Measurements from ENCODE around the gene RNASEH2B.

RNASEH2B gene

DNA sequence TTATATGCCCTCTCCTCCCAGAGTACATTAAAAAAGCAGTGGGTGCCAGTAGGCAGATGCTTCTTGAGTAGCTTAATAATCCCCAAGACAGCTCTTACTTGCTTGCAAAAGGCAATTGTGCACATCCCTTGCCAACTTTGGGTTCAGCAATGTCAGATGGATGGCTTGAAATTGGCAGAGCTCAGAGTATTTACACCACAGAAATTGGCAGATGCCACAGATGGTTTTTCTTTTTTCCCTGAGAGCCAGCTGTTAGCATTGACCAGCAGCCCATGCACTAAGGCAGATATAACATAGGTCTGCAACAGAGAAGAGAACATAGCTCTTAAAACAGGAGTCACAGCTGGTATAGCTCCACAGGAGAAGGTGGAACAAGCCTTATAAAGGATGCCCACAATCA lies 18.4 kb upstream of the RNASEH2B start:
- no peak overlapping the region for H3K4me3 ChIP-seq (ENCODE audit: low read length)
- no peak for DNase-seq (ENCODE audit: low read depth)
- no peak for TF ChIP-seq CTCF (conservative IDR thresholded peaks at IDR 0.05; ENCODE audit: low read length)

DNA sequence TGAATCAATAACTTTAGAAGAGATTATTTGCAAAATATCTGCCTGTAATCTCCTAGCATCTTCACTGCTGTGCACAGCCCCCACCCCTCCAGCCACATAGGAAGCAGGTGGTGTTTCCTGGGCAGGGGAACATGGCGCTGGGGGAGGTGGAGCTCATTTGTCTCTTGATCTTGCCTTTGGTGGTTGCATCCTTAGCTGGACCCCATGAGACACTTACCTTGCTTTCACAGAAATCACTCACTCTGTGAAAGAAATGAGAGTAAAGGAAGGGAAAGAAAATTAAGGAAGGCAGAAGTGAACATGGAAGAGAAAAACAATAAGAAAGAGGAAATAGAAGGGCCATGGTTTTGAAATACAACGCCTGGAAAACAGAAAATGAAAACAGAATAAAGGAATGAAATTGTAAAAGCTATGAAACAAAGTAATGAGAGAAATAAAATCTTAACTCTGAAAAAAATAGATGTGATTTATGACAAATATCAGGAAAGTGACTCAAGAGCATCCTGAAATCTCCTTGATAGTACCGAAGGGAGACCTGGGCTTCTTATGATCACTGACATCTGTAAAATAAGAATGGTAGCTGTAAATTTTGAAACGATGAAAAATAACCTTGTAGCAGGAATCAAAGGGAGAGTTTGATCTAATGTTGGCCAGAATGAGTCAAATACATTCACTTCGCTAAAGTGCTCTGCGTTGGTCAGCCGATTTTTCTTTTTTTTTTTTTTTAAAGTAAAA lies 17.2 kb upstream of the RNASEH2B start:
- no peak overlapping the region for H3K4me3 ChIP-seq (ENCODE audit: low read length)
- no peak for DNase-seq (ENCODE audit: low read depth)
- TF ChIP-seq CTCF (conservative IDR thresholded peaks at IDR 0.05; ENCODE audit: low read length) = no peak

DNA sequence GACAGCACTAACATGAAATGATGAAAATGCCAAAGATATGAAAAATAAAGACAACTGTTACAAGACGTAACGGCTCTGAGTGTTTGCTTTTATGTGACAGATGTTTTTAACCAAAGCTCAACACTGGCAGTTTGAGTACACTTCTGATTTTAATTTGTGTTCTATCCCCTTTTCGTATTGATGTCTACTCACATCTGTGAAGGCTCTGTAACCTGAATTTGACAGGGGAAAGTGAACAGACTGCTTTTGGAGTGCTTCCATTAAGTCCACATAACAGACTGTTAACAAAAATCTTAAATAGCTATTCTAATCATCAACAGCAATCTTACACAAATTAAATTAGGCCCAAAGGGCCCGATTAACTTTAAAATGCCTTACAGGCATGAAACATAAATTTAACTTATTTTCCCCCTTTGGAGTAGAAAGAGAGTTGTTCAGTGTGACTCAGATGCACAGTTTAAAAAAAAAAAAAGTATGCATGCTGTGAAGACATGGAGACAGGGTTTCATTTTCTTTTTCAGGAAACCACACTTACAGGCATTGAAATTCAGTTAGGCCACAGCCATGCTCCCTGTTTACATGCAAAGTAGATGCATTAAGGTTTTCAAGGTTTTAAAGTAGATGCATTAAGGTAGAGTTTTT lies 16.3 kb upstream of the RNASEH2B start:
- no peak overlapping the region for H3K4me3 ChIP-seq (ENCODE audit: low read length)
- peak; percentile 52 for DNase-seq (ENCODE audit: low read depth)
- no peak for TF ChIP-seq CTCF (conservative IDR thresholded peaks at IDR 0.05; ENCODE audit: low read length)

DNA sequence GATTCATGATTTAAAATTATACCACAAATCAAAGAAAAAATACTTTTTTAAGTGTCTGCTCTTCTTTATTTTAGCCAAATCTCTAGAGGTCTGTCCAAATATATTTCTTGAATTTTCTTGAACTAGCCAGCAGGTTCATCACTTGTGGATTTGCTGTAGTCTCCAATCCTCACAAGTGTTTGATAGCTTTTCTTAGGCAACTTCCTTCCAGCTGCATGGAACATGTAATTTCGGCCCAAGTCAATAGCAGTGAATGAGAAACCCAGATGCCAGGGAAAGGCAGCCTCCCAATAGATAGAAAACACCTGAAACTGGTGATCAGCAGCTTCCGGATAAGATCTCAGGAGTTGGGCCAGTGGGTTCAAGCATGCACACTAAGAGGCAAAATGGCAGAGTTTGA lies 15.6 kb upstream of the RNASEH2B start:
- no peak overlapping the region for H3K4me3 ChIP-seq (ENCODE audit: low read length)
- no peak for DNase-seq (ENCODE audit: low read depth)
- TF ChIP-seq CTCF (conservative IDR thresholded peaks at IDR 0.05; ENCODE audit: low read length) = no peak

DNA sequence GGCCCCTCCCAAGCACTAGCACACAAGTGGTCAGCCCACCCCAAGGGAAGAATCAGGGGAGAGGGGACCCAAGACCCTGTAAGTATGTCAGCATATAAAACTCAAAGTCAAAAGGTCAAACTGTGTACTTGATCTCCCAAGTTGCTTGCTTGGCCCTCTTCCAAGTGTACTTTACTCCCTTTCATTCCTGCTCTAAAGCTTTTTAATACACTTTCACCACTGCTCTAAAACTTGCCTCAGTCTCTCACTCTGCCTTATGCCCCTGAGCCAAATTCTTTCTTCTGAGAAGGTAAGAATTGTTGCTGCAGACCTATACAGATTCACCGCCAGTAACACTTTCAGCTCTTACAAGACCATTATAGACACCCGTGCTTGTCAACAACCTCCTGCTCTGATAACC lies 15.1 kb upstream of the RNASEH2B start:
- no peak for DNase-seq (ENCODE audit: low read depth)
- no peak overlapping the region for H3K4me3 ChIP-seq (ENCODE audit: low read length)
- no peak for TF ChIP-seq CTCF (conservative IDR thresholded peaks at IDR 0.05; ENCODE audit: low read length)

DNA sequence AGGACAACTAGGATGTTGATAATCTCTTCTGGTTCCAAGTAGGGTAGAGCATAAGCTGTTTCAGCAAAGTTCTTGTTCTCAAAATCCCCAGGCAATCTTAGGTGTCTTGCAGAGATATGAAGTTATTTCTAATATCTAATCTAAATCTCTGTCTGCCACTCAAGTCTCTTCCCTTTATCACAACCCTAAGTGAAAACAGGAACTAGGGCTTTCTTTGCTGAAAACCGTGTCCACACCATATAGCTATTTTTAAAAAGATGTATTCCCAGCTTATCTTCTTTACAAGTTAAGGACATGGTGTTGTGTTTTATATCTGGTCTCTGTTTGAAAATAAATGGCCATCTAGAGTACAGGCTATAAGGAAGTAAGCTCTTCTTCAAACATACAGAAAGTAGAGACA lies 11.3 kb upstream of the RNASEH2B start:
- no peak for TF ChIP-seq CTCF (conservative IDR thresholded peaks at IDR 0.05; ENCODE audit: low read length)
- DNase-seq (ENCODE audit: low read depth) = no peak
- no peak overlapping the region for H3K4me3 ChIP-seq (ENCODE audit: low read length)

GRCh38 chr13:50901701-50902100 lies 7.9 kb upstream of the RNASEH2B start:
- TF ChIP-seq CTCF (conservative IDR thresholded peaks at IDR 0.05; ENCODE audit: low read length) = no peak
- no peak for DNase-seq (ENCODE audit: low read depth)
- no peak overlapping the region for H3K4me3 ChIP-seq (ENCODE audit: low read length)

Data from AG10803 (cell line).